ENCODE measurements around the gene SLC25A34. TPM values are rescaled to one million over a fixed set of nuclear protein-coding genes. Genes with fewer than 3 reads are reported as not detected.

SLC25A34 gene
- total RNA-seq, 1 experiment from 2014 or later = 1.1 TPM

GRCh38 chr1:15747378-15747777 is 11.3 kb downstream of the SLC25A34 start (continued):
- TF ChIP-seq, protein P1, sequence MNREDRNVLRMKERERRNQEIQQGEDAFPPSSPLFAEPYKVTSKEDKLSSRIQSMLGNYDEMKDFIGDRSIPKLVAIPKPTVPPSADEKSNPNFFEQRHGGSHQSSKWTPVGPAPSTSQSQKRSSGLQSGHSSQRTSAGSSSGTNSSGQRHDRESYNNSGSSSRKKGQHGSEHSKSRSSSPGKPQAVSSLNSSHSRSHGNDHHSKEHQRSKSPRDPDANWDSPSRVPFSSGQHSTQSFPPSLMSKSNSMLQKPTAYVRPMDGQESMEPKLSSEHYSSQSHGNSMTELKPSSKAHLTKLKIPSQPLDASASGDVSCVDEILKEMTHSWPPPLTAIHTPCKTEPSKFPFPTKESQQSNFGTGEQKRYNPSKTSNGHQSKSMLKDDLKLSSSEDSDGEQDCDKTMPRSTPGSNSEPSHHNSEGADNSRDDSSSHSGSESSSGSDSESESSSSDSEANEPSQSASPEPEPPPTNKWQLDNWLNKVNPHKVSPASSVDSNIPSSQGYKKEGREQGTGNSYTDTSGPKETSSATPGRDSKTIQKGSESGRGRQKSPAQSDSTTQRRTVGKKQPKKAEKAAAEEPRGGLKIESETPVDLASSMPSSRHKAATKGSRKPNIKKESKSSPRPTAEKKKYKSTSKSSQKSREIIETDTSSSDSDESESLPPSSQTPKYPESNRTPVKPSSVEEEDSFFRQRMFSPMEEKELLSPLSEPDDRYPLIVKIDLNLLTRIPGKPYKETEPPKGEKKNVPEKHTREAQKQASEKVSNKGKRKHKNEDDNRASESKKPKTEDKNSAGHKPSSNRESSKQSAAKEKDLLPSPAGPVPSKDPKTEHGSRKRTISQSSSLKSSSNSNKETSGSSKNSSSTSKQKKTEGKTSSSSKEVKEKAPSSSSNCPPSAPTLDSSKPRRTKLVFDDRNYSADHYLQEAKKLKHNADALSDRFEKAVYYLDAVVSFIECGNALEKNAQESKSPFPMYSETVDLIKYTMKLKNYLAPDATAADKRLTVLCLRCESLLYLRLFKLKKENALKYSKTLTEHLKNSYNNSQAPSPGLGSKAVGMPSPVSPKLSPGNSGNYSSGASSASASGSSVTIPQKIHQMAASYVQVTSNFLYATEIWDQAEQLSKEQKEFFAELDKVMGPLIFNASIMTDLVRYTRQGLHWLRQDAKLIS (CRISPR knock-in tag; IDR thresholded peaks at IDR 0.05; ENCODE audit: borderline replicate concordance) = no peak
- TF ChIP-seq TP53 (CRISPR knock-in tag; IDR thresholded peaks at IDR 0.05) = no peak
- no peak for TF ChIP-seq JUN (CRISPR knock-in tag; IDR thresholded peaks at IDR 0.05)

DNA sequence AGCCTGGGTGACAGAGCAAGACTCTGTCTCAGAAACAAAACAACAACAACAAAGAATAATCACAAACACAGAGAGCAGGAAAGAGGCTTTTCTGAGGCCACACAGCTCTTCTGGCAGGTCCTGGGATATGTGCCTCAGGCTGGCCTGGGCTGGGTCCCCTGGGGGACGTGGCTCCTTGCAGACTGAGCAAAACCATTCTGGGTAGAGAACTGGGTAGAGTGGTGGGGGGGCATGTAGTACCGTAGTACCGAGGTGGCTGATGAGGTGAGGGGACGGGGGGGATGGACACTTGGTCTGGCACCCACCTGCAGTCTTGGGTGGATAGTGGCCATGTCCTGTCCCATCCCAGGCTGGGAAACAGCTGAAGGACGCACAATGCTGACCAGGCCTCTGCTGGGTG is 12.2 kb downstream of the SLC25A34 start:
- TF ChIP-seq, protein P2, sequence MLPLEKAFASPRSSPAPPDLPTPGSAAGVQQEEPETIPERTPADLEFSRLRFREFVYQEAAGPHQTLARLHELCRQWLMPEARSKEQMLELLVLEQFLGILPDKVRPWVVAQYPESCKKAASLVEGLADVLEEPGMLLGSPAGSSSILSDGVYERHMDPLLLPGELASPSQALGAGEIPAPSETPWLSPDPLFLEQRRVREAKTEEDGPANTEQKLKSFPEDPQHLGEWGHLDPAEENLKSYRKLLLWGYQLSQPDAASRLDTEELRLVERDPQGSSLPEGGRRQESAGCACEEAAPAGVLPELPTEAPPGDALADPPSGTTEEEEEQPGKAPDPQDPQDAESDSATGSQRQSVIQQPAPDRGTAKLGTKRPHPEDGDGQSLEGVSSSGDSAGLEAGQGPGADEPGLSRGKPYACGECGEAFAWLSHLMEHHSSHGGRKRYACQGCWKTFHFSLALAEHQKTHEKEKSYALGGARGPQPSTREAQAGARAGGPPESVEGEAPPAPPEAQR (CRISPR knock-in tag; IDR thresholded peaks at IDR 0.05) = no peak
- TF ChIP-seq ATF1 (CRISPR knock-in tag; IDR thresholded peaks at IDR 0.05) = no peak
- TF ChIP-seq ZNF138 (CRISPR knock-in tag; conservative IDR thresholded peaks at IDR 0.05) = no peak
- TF ChIP-seq, protein P3, sequence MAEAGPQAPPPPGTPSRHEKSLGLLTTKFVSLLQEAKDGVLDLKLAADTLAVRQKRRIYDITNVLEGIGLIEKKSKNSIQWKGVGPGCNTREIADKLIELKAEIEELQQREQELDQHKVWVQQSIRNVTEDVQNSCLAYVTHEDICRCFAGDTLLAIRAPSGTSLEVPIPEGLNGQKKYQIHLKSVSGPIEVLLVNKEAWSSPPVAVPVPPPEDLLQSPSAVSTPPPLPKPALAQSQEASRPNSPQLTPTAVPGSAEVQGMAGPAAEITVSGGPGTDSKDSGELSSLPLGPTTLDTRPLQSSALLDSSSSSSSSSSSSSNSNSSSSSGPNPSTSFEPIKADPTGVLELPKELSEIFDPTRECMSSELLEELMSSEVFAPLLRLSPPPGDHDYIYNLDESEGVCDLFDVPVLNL (CRISPR knock-in tag; IDR thresholded peaks at IDR 0.05; ENCODE audit: borderline replicate concordance, low read depth) = no peak
- TF ChIP-seq USF1 (CRISPR knock-in tag; IDR thresholded peaks at IDR 0.05) = no peak
- no peak for TF ChIP-seq CDX4 (CRISPR knock-in tag; IDR thresholded peaks at IDR 0.05; ENCODE audit: borderline replicate concordance)
- TF ChIP-seq SMAD4 (CRISPR knock-in tag; IDR thresholded peaks at IDR 0.05) = no peak
- TF ChIP-seq ESRRA (CRISPR knock-in tag; IDR thresholded peaks at IDR 0.05; ENCODE audit: borderline replicate concordance) = no peak
- no peak for TF ChIP-seq ZNF416 (CRISPR knock-in tag; IDR thresholded peaks at IDR 0.05)
- Mint-ChIP-seq H3K27me3 (ENCODE audit: low read depth) (no peaks in the 10 kb centered on the region; the same call in 1 of the 2 replicates), H3K9me3 (no peaks in the 10 kb centered on the region), H3K36me3 (no peaks in the 10 kb centered on the region), H3K4me1 (peaks cover 3% of the 10 kb centered on the region; the same call in 1 of the 2 replicates), H3K4me3 (no peak overlapping the region), H3K27ac (no peak overlapping the region)
- POLR2A ChIA-PET = no interaction called here
- no peak for DNase-seq (ENCODE audit: low spot score)
- CTCF ChIA-PET = interaction anchor here (1.5 kb wide), 1 partner anchor 9 kb away, joined by 6 read pairs; no protein-coding TSS in a partner anchor
- no peak for ATAC-seq

DNA sequence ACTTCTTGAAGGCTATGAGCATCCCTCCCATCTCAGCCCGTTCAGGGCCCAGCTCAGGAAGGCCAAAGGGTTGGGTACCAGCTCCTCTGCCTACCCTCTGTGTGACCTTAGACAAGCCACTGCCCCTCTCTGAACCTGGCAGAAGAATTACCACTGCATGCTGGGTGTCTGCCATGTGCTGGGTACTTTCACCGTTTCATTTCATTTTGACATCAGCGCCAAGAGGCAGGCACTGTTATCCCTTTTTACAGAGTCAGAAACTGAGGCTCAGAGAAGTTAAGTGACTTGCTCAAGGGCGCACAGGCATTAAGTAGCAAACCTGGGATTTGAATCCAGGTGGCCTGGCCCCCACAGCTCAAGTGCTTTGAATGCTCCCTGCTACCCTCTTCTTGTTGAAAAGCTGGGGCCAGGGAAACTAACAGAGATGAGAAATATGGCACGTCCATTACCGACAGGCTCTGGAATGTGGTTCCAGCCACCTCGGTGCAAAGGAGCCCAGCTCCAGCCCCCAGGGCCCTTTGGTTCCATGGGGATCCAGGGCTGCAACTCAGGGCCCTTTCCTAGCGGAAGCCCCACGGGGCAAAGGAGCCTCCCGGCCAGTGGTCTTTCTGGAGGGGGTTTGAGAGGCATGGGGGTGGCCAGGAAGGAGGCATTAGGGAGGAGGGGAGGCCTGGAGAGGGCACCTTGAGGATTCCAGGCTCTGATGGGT is 12.8 kb downstream of the SLC25A34 start:
- no peaks in the 10 kb centered on the region for H3K9me3 Mint-ChIP-seq
- no peak overlapping the region; the same call in 1 of the 2 replicates for H3K27ac Mint-ChIP-seq
- CTCF ChIA-PET = interaction anchor here (1.0 to 1.5 kb wide), 2 partner anchors 8 to 10 kb away, joined by 5 to 6 read pairs; no protein-coding TSS in a partner anchor

More for the DNA sequence above, 12.8 kb downstream of the SLC25A34 start:
- ATAC-seq = peak; percentile 11; the same call in 1 of the 2 replicates
- no peaks in the 10 kb centered on the region; the same call in 1 of the 2 replicates for H3K27me3 Mint-ChIP-seq (ENCODE audit: low read depth)
- H3K36me3 Mint-ChIP-seq = no peaks in the 10 kb centered on the region
- POLR2A ChIA-PET = no interaction called here
- TF ChIP-seq MYBL2 (CRISPR knock-in tag; IDR thresholded peaks at IDR 0.05) (no peak), ZNF423 (CRISPR knock-in tag; IDR thresholded peaks at IDR 0.05) (no peak), ZNF396 (CRISPR knock-in tag; IDR thresholded peaks at IDR 0.05; ENCODE audit: borderline replicate concordance) (no peak), PRRX2 (CRISPR knock-in tag; IDR thresholded peaks at IDR 0.05) (no peak), ZNF281 (CRISPR knock-in tag; IDR thresholded peaks at IDR 0.05) (no peak), ESRRA (CRISPR knock-in tag; IDR thresholded peaks at IDR 0.05; ENCODE audit: borderline replicate concordance) (no peak), CDX4 (CRISPR knock-in tag; IDR thresholded peaks at IDR 0.05; ENCODE audit: borderline replicate concordance) (no peak), ZNF219 (CRISPR knock-in tag; IDR thresholded peaks at IDR 0.05; ENCODE audit: borderline replicate concordance) (no peak)
- TF ChIP-seq, protein P2 (CRISPR knock-in tag; IDR thresholded peaks at IDR 0.05) = no peak
- H3K4me3 Mint-ChIP-seq = no peak overlapping the region
- no peak for DNase-seq (ENCODE audit: low spot score)
- peaks cover 3% of the 10 kb centered on the region; the same call in 1 of the 2 replicates for H3K4me1 Mint-ChIP-seq

Measured in WTC11 (cell line).